HFFc6 (cell line): ENCODE measurements around the gene TMEM245. TPM values are rescaled to one million over a fixed set of nuclear protein-coding genes. Genes with fewer than 3 reads are reported as not detected.

Experiments
- DNase-seq: peaks from one replicate; pipeline ENCODE4 v3.0.0-alpha.2; 2018
- H3K27ac Mint-ChIP-seq: 2 replicates; pipeline ENCODE4 v1.8.0; 2020; ENCODE audit warnings: mild to moderate bottlenecking, mixed read lengths
- H3K27me3 Mint-ChIP-seq: 2 replicates; pipeline ENCODE4 v1.8.0; 2021; ENCODE audit warnings: mild to moderate bottlenecking, moderate library complexity, mixed read lengths; ENCODE audit not compliant: insufficient read depth
- H3K36me3 Mint-ChIP-seq: 2 replicates; pipeline ENCODE4 v1.8.0; 2021; ENCODE audit warnings: low read depth, mixed read lengths
- H3K4me1 Mint-ChIP-seq: 2 replicates; pipeline ENCODE4 v1.8.0; 2020; ENCODE audit warnings: low read depth, mixed read lengths
- H3K4me3 Mint-ChIP-seq: 2 replicates; pipeline ENCODE4 v1.8.0; 2020; ENCODE audit warnings: mild to moderate bottlenecking, moderate library complexity, mixed read lengths
- H3K9me3 Mint-ChIP-seq: 2 replicates; pipeline ENCODE4 v1.8.0; 2020; ENCODE audit warnings: mild to moderate bottlenecking, mixed read lengths
- total RNA-seq, 6 experiments: library from RNA; stranded (reverse); fragmentation: NEBNext Ultra II Directional; extraction: Animal tissue kit (Norgen Biotek cat#: 25700); gene quantifications; 2 replicates in 1 of 6; 3 replicates in 5 of 6; pipeline ENCODE4 v1.2.3, GENCODE V29; 2021
- TF ChIP-seq, protein P1 (sequence below): fragments of 200-600 bp; sonication (generic); IDR thresholded peaks from 2 replicates; pipeline ENCODE4 v1.5.0; 2021; ENCODE audit warnings: antibody characterized with exemption, mild to moderate bottlenecking

The TMEM245 gene
- total RNA-seq, 6 experiments from 2014 or later = 52.1 to 61.8 (median 57.4) TPM

DNA sequence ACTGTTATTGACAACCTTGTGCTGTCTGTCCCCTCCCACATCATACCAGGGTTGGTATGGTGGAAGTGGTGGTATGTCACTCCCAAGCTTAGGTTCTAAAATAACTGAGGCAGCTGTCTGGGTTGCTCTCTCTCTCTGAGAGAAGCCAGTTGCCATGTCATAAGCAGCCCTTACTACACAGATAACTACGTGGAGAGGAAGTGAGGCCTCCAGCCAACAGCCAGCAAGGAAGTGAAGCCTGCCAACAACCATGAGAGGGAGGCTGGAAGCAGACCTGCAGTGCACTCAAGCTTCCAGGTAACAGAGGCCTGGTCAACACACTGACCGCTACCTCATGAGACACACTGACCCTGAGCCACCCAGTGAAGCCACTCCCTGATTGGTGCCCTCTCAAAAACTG is 125.1 kb downstream of the TMEM245 start:
- Mint-ChIP-seq H3K9me3 (no peaks in the 10 kb centered on the region), H3K4me1 (peaks cover 21% of the 10 kb centered on the region), H3K4me3 (no peak overlapping the region), H3K36me3 (peaks cover 72% of the 10 kb centered on the region), H3K27me3 (no peaks in the 10 kb centered on the region; the same call in 1 of the 2 replicates), H3K27ac (no peak overlapping the region; the same call in 1 of the 2 replicates)
- TF ChIP-seq, protein P1, sequence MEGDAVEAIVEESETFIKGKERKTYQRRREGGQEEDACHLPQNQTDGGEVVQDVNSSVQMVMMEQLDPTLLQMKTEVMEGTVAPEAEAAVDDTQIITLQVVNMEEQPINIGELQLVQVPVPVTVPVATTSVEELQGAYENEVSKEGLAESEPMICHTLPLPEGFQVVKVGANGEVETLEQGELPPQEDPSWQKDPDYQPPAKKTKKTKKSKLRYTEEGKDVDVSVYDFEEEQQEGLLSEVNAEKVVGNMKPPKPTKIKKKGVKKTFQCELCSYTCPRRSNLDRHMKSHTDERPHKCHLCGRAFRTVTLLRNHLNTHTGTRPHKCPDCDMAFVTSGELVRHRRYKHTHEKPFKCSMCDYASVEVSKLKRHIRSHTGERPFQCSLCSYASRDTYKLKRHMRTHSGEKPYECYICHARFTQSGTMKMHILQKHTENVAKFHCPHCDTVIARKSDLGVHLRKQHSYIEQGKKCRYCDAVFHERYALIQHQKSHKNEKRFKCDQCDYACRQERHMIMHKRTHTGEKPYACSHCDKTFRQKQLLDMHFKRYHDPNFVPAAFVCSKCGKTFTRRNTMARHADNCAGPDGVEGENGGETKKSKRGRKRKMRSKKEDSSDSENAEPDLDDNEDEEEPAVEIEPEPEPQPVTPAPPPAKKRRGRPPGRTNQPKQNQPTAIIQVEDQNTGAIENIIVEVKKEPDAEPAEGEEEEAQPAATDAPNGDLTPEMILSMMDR = no peak
- no peak for DNase-seq

GRCh38 chr9:108991479-108991878 is 128.3 kb downstream of the TMEM245 start:
- Mint-ChIP-seq H3K4me1 (peaks cover 11% of the 10 kb centered on the region; the same call in 1 of the 2 replicates), H3K27ac (no peak overlapping the region)

DNA sequence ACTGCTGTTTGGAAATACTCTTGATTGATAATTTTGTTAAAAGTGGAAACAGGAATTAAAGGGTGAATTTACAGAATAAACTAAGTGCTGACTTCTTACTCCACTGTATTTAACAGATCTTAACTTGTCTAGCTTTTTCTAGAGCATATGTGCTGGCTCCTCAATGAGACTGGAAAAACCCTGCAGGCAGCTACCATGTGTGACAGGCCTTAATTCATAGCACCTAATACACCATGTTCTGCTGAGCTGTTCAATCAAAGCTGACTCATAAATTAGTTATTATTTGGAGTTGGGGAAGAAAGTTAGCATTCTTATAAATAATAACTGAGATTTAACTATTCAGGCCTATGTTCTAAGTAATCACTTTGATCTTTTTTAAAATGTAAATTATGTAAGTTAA is 135.9 kb downstream of the TMEM245 start:
- Mint-ChIP-seq H3K27ac (no peak overlapping the region), H3K4me3 (no peak overlapping the region), H3K9me3 (peaks cover 9% of the 10 kb centered on the region; the same call in 1 of the 2 replicates), H3K36me3 (peaks cover 30% of the 10 kb centered on the region), H3K27me3 (no peaks in the 10 kb centered on the region), H3K4me1 (no peaks in the 10 kb centered on the region)
- no peak for DNase-seq
- TF ChIP-seq, protein P1 = no peak

More at GRCh38 chr9:108991479-108991878, 128.3 kb downstream of the TMEM245 start:
- TF ChIP-seq, protein P1 = no peak
- Mint-ChIP-seq H3K36me3 (peaks cover 63% of the 10 kb centered on the region), H3K4me3 (no peak overlapping the region), H3K9me3 (peaks cover 9% of the 10 kb centered on the region; the same call in 1 of the 2 replicates), H3K27me3 (no peaks in the 10 kb centered on the region; the same call in 1 of the 2 replicates)
- DNase-seq = no peak

DNA sequence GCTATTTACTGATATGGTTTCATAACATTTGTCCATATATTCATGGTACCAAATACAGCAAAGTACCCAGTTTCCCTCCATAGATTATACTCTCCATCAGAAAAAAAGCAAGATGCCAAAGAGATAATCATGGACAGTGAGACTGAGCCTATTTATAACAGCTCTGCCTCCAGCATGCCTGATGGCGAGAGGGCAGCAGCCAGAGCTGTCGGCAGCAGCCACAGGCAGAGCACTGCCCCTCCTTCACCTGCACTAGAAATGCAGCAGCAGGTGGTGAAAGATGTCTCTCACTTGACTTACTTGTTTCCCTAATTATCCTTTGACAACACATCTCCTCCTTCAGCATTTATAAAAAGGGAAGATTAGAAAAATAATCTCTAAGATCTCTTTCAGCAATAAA is 138.9 kb downstream of the TMEM245 start:
- Mint-ChIP-seq H3K4me3 (no peak overlapping the region), H3K36me3 (peaks cover 31% of the 10 kb centered on the region), H3K9me3 (no peaks in the 10 kb centered on the region), H3K4me1 (no peaks in the 10 kb centered on the region), H3K27ac (no peak overlapping the region), H3K27me3 (no peaks in the 10 kb centered on the region)
- no peak for DNase-seq
- TF ChIP-seq, protein P1 = no peak

DNA sequence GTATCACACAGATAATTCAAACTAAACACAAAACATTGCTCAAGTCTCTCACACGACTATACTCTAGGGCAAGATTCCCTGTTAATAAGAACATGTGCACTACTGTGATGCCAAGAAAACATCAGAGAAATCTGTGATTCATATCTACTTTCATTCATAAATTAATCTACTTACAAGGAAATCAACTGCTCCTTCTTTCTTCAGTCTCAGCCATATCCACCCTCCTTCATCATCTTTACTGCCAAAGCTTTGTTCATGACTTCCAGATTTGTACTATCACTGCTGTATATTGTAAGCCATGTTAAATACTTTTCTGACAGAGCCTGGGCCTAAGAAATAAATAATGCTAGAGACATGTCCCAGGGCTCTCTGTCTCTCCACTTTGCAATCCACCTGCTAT is 141.5 kb downstream of the TMEM245 start:
- Mint-ChIP-seq H3K4me3 (no peak overlapping the region), H3K27me3 (no peaks in the 10 kb centered on the region), H3K4me1 (no peaks in the 10 kb centered on the region), H3K36me3 (peaks cover 31% of the 10 kb centered on the region), H3K27ac (no peak overlapping the region), H3K9me3 (no peaks in the 10 kb centered on the region)
- no peak for DNase-seq
- TF ChIP-seq, protein P1 = no peak

DNA sequence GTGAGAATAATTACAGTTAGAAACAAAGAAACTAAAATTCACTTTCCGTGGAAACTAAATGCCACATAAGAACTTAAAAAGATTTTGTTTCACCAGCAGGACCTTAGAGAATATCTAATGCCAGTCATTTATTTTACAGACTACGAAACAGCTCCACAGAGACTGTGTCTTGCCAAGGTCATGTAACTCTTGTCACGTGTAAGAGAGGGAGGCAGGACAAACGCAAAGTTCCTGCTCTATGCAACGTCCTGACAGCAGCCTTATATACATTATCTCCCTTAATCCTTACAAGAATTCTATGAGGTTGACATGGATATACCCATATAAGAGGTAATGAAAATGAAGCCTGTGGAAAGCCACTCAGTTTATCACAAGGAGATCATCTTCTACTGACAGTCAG is 145.9 kb downstream of the TMEM245 start:
- DNase-seq = no peak
- Mint-ChIP-seq H3K36me3 (peaks cover 33% of the 10 kb centered on the region), H3K9me3 (no peaks in the 10 kb centered on the region), H3K4me1 (no peaks in the 10 kb centered on the region), H3K27ac (no peak overlapping the region), H3K27me3 (no peaks in the 10 kb centered on the region), H3K4me3 (no peak overlapping the region)
- TF ChIP-seq, protein P1 = no peak
